HUES48 (cell line): ENCODE results near the gene PHYKPL.

Experiments used
- H3K27ac ChIP-seq: one replicate; pipeline ENCODE4 v1.7.0; 2013; ENCODE audit warnings: low read depth, low read length, inconsistent platforms
- H3K27me3 ChIP-seq: 2 replicates; pipeline ENCODE4 v1.6.1; 2013; ENCODE audit warnings: mild to moderate bottlenecking, low read length; ENCODE audit not compliant: control insufficient read depth, insufficient read depth
- H3K36me3 ChIP-seq: 2 replicates; pipeline ENCODE4 v1.6.1; 2013; ENCODE audit warnings: low read length; ENCODE audit not compliant: control insufficient read depth, insufficient read depth
- H3K4me1 ChIP-seq: 2 replicates; pipeline ENCODE4 v1.6.1; 2013; ENCODE audit warnings: mild to moderate bottlenecking, low read length; ENCODE audit not compliant: control insufficient read depth, insufficient read depth
- H3K4me3 ChIP-seq: 2 replicates; pipeline ENCODE4 v1.5.1; 2013; ENCODE audit warnings: mild to moderate bottlenecking, low read depth, low read length
- H3K9ac ChIP-seq: 2 replicates; pipeline ENCODE4 v1.6.1; 2013; ENCODE audit warnings: mild to moderate bottlenecking, low read depth, low read length, moderate library complexity
- H3K9me3 ChIP-seq: 2 replicates; pipeline ENCODE4 v1.6.1; 2013; ENCODE audit warnings: low read length; ENCODE audit not compliant: control insufficient read depth, insufficient read depth

PHYKPL gene

GRCh38 chr5:178196986-178197385 lies 35.6 kb downstream of the PHYKPL start:
- Histone ChIP-seq H3K36me3 (no peaks in the 10 kb centered on the region), H3K4me3 (no peak overlapping the region), H3K9ac (no peak overlapping the region), H3K4me1 (peaks cover 5% of the 10 kb centered on the region), H3K27ac (no peak overlapping the region), H3K27me3 (peaks cover 3% of the 10 kb centered on the region; the same call in 1 of the 2 replicates), H3K9me3 (peaks cover 2% of the 10 kb centered on the region; the same call in 1 of the 2 replicates)

DNA sequence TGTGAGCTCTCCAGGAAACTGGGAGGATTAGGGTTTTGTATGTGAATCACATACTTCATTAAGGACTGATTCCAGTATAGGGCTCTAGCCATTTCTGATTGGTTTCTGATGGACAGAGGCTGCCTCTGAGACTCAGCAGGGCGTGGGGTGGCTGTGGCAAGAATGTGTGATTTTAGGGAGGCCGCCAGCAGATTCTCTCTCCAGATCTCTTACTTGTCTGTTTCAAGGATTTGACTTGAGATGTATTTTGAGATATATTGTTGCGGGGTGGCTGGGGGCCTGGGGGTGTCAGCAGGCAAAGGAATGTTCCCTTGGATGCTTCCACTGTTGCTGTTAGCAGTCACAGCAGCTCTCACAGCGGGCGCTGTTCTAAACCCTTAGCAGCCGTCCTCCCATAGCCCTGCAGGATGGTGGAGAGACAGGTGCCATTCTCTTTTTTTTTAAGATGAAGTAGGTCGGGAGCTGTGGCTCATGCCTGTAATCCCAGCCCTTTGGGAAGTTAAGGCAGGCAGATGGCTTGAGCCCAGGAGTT lies 36.3 kb downstream of the PHYKPL start:
- H3K36me3 ChIP-seq = no peaks in the 10 kb centered on the region
- H3K9ac ChIP-seq = no peak overlapping the region
- peaks cover 5% of the 10 kb centered on the region for H3K4me1 ChIP-seq
- no peak overlapping the region for H3K4me3 ChIP-seq
- H3K9me3 ChIP-seq = peaks cover 2% of the 10 kb centered on the region; the same call in 1 of the 2 replicates
- H3K27me3 ChIP-seq = no peaks in the 10 kb centered on the region
- H3K27ac ChIP-seq = peak overlapping the region; percentile 10

DNA sequence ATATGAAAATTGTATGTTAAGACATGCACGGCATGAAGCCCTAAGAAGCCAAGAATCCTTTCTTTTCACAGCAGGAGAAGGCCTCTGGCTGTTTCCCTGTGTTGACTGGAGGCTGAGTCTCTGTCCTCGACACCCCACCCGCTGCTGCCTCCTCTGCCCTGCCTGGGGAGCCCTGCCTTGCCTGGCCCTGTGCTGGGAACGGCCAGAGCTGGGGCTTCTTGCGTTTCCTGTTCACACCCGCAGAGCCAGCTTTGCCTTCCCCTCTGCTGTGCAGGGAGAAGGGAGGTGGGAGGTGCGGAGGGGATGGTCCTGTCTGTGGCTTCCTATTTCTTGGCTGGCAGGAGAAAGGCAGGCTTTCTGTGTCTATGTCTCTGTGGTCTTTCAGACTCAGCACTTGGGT lies 38.6 kb downstream of the PHYKPL start:
- Histone ChIP-seq H3K36me3 (no peaks in the 10 kb centered on the region), H3K9ac (no peak overlapping the region), H3K4me3 (no peak overlapping the region), H3K27ac (no peak overlapping the region), H3K27me3 (no peaks in the 10 kb centered on the region), H3K4me1 (peaks cover 5% of the 10 kb centered on the region), H3K9me3 (peaks cover 2% of the 10 kb centered on the region; the same call in 1 of the 2 replicates)

DNA sequence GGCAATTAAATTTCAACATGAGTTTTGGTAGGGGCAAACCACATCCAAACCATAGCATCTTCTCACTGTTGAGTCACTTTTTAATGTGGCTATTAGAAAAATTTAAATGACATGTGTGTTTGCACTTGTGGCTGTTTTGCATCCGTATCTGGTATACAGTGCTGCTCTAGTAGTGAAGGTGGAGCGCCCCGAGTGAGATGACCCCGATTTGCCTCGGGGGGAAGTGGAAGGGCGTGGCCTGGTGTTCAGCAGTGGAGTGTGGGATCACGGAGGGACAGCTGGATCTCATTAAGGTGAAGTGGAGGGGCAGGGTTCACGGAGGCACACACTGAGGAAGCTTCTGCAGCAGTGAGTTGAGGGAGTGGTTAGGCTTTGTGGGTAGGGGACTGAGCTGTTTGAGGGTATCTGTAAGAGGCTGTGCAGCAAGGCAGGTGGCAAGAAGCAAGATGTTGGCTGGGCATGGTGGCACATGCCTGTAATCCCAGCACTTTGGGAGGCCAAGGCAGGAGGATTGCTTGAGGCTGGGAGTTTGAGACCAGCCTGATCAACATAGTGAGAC lies 39.3 kb downstream of the PHYKPL start:
- no peak overlapping the region for H3K27ac ChIP-seq
- peaks cover 5% of the 10 kb centered on the region for H3K4me1 ChIP-seq
- no peak overlapping the region for H3K9ac ChIP-seq
- H3K4me3 ChIP-seq = no peak overlapping the region
- H3K27me3 ChIP-seq = no peaks in the 10 kb centered on the region
- H3K9me3 ChIP-seq = peaks cover 2% of the 10 kb centered on the region; the same call in 1 of the 2 replicates
- no peaks in the 10 kb centered on the region for H3K36me3 ChIP-seq

- no peak overlapping the region for H3K4me3 ChIP-seq
- H3K4me1 ChIP-seq = peaks cover 5% of the 10 kb centered on the region
- peaks cover 2% of the 10 kb centered on the region; the same call in 1 of the 2 replicates for H3K9me3 ChIP-seq
- no peaks in the 10 kb centered on the region for H3K27me3 ChIP-seq
- H3K27ac ChIP-seq = no peak overlapping the region
- no peak overlapping the region for H3K9ac ChIP-seq
- no peaks in the 10 kb centered on the region for H3K36me3 ChIP-seq
Observed at GRCh38 chr5:178192787-178193186, 39.8 kb downstream of the PHYKPL start.

- no peaks in the 10 kb centered on the region for H3K27me3 ChIP-seq
- H3K4me3 ChIP-seq = no peak overlapping the region
- H3K36me3 ChIP-seq = no peaks in the 10 kb centered on the region
- no peak overlapping the region for H3K27ac ChIP-seq
- no peak overlapping the region for H3K9ac ChIP-seq
- peaks cover 5% of the 10 kb centered on the region for H3K4me1 ChIP-seq
- H3K9me3 ChIP-seq = peaks cover 2% of the 10 kb centered on the region; the same call in 1 of the 2 replicates
Observed at GRCh38 chr5:178192244-178192643, 40.4 kb downstream of the PHYKPL start.

GRCh38 chr5:178191661-178192060 lies 40.9 kb downstream of the PHYKPL start:
- no peak overlapping the region for H3K27ac ChIP-seq
- no peak overlapping the region for H3K9ac ChIP-seq
- no peaks in the 10 kb centered on the region for H3K27me3 ChIP-seq
- H3K9me3 ChIP-seq = peaks cover 2% of the 10 kb centered on the region; the same call in 1 of the 2 replicates
- H3K4me3 ChIP-seq = no peak overlapping the region
- H3K36me3 ChIP-seq = no peaks in the 10 kb centered on the region
- peaks cover 5% of the 10 kb centered on the region for H3K4me1 ChIP-seq

DNA sequence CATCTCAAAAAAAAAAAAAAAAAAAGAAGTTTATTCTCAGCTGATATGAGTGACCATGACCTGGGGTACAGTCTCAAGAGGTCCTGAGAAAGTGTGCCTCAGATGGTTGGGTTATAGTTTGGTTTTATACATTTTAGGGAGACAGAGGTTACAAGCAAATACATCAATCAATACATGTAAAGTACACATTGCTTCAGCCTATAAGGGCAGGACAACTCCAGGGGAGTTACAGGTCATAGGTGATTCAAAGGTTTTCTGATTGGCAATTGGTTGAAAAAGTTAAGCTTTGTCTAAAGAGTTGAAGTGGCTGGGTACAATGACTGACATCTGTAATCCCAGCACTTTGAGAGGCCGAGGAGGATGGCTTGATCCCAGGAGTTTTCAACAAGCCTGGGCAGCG lies 43.2 kb downstream of the PHYKPL start:
- Histone ChIP-seq H3K27ac (no peak overlapping the region), H3K4me1 (peaks cover 4% of the 10 kb centered on the region), H3K9me3 (peaks cover 2% of the 10 kb centered on the region; the same call in 1 of the 2 replicates), H3K27me3 (no peaks in the 10 kb centered on the region), H3K36me3 (no peaks in the 10 kb centered on the region), H3K9ac (no peak overlapping the region), H3K4me3 (no peak overlapping the region)

GRCh38 chr5:178187014-178187413 lies 45.6 kb downstream of the PHYKPL start, which contains the start of gene GMCL2:
Gene GMCL2, minus strand, starts transcription at chr5:178187371. Its CDS starts 72 bp downstream, at chr5:178187299.
- Histone ChIP-seq H3K36me3 (no peaks in the 10 kb centered on the region), H3K4me3 (no peak within 1 kb of the TSS), H3K4me1 (peaks cover 7% of the 10 kb centered on the region), H3K27me3 (no peaks in the 10 kb centered on the region), H3K27ac (no peak within 1 kb of the TSS), H3K9ac (no peak within 1 kb of the TSS), H3K9me3 (no peaks in the 10 kb centered on the region)

GRCh38 chr5:178186427-178186826 lies 46.2 kb downstream of the PHYKPL start:
- no peak overlapping the region for H3K27ac ChIP-seq

DNA sequence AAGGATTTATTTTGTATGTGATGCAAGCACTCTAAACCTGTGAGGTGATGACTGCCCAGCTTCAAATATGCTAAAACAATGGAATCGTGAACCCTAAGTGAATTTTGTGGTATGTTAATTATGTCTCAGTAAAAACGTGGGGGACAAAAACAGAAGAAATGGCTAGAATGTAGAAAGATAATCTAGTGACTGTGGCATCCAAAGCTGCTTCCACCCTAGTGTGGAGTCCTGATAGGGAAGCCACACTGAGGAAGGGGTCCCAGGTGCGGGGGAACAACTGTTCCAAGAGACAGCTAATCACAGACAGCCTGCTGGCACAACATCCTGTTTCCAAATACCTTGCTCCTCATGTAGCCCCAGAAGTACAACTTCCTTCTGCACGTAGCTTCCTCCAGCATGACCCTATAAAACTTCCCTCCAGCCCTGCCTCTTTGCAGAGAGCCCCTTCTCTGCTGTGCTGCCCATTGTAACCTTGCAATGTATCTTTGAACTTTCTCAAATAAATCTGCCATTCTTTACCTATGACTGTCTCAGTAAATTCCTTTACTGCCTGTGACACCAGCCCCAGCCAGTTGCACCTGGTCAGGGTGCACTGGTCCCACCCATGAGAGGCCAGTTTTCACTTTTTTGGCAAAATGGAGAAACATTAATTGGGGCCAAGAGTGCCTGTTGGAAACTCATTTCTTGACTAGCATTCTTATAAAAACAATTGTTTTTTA lies 50.3 kb downstream of the PHYKPL start:
- H3K27me3 ChIP-seq = no peaks in the 10 kb centered on the region
- H3K9me3 ChIP-seq = no peaks in the 10 kb centered on the region
- H3K4me1 ChIP-seq = peaks cover 27% of the 10 kb centered on the region
- H3K36me3 ChIP-seq = no peaks in the 10 kb centered on the region
- H3K9ac ChIP-seq = no peak overlapping the region
- peak overlapping the region; percentile 26 for H3K27ac ChIP-seq
- H3K4me3 ChIP-seq = no peak overlapping the region

More at GRCh38 chr5:178186427-178186826, 46.2 kb downstream of the PHYKPL start:
- no peak overlapping the region for H3K9ac ChIP-seq
- H3K27me3 ChIP-seq = no peaks in the 10 kb centered on the region
- no peaks in the 10 kb centered on the region for H3K9me3 ChIP-seq
- no peak overlapping the region for H3K4me3 ChIP-seq
- H3K4me1 ChIP-seq = peaks cover 9% of the 10 kb centered on the region
- H3K36me3 ChIP-seq = no peaks in the 10 kb centered on the region
